Loucy (cell line): Measurements from ENCODE around the gene NAV2.

ENCODE experiments used
- H2AFZ ChIP-seq: fragments of 200-600 bp; sonication (generic); 2 replicates; pipeline ENCODE4 v1.6.0; 2016; ENCODE audit warnings: antibody characterized with exemption, mild to moderate bottlenecking, low read length, moderate library complexity
- H3F3A ChIP-seq: fragments of 200-600 bp; 2 replicates; pipeline ENCODE4 v1.6.0; 2016; ENCODE audit warnings: antibody characterized with exemption, low read depth, mild to moderate bottlenecking
- H3K27me3 ChIP-seq: fragments of 200-600 bp; sonication (generic); 2 replicates; pipeline ENCODE4 v1.6.1; 2014; ENCODE audit warnings: low read length, mild to moderate bottlenecking; ENCODE audit not compliant: insufficient read depth, poor library complexity, severe bottlenecking
- H3K36me3 ChIP-seq: fragments of 200-600 bp; sonication (generic); 2 replicates; pipeline ENCODE4 v1.6.1; 2016; ENCODE audit warnings: low read length; ENCODE audit not compliant: insufficient read depth
- H3K4me1 ChIP-seq: fragments of 200-600 bp; sonication (generic); 2 replicates; pipeline ENCODE4 v1.5.1; 2014; ENCODE audit warnings: low read length, mild to moderate bottlenecking; ENCODE audit not compliant: insufficient read depth, poor library complexity, severe bottlenecking
- H3K4me2 ChIP-seq: fragments of 200-600 bp; sonication (generic); 2 replicates; pipeline ENCODE4 v1.6.0; 2014; ENCODE audit warnings: antibody characterized with exemption, low read length, low read depth, mild to moderate bottlenecking; ENCODE audit not compliant: poor library complexity, severe bottlenecking
- H3K4me3 ChIP-seq: fragments of 200-600 bp; sonication (generic); 2 replicates; pipeline ENCODE4 v1.5.1; 2014; ENCODE audit warnings: low read length, mild to moderate bottlenecking, mixed read lengths; ENCODE audit not compliant: poor library complexity, severe bottlenecking
- H3K79me2 ChIP-seq: fragments of 200-600 bp; sonication (generic); 2 replicates; pipeline ENCODE4 v1.6.1; 2014; ENCODE audit warnings: low read length; ENCODE audit not compliant: insufficient read depth
- H3K9ac ChIP-seq: fragments of 200-600 bp; sonication (generic); 2 replicates; pipeline ENCODE4 v1.6.0; 2014; ENCODE audit warnings: mild to moderate bottlenecking, low read depth, low read length, moderate library complexity; ENCODE audit not compliant: poor library complexity, severe bottlenecking
- H3K9me2 ChIP-seq: fragments of 200-600 bp; sonication (generic); replicated peaks from 2 replicates; pipeline ENCODE4 v1.6.1; 2016; ENCODE audit warnings: low read depth, low read length, mixed read lengths
- H3K9me3 ChIP-seq: fragments of 200-600 bp; sonication (generic); 2 replicates; pipeline ENCODE4 v1.6.1; 2014; ENCODE audit warnings: mild to moderate bottlenecking, antibody characterized with exemption, low read length, low read depth; ENCODE audit not compliant: insufficient read depth
- H4K20me1 ChIP-seq: fragments of 200-600 bp; sonication (generic); 2 replicates; pipeline ENCODE4 v1.6.0; 2014; ENCODE audit warnings: antibody characterized with exemption, low read length, mild to moderate bottlenecking; ENCODE audit not compliant: insufficient read depth, poor library complexity, severe bottlenecking
- EZH2phosphoT487 ChIP-seq: fragments of 200-600 bp; IDR thresholded peaks from 2 replicates; pipeline ENCODE4 v1.6.1; 2018; ENCODE audit warnings: antibody characterized with exemption, mild to moderate bottlenecking, moderate library complexity, borderline replicate concordance
- TF ChIP-seq, protein P1 (sequence below): fragments of 200-600 bp; sonication (generic); conservative IDR thresholded peaks from 2 replicates; pipeline ENCODE4 v1.5.1; 2014; ENCODE audit warnings: mild to moderate bottlenecking, antibody characterized with exemption, low read length

Gene NAV2

DNA sequence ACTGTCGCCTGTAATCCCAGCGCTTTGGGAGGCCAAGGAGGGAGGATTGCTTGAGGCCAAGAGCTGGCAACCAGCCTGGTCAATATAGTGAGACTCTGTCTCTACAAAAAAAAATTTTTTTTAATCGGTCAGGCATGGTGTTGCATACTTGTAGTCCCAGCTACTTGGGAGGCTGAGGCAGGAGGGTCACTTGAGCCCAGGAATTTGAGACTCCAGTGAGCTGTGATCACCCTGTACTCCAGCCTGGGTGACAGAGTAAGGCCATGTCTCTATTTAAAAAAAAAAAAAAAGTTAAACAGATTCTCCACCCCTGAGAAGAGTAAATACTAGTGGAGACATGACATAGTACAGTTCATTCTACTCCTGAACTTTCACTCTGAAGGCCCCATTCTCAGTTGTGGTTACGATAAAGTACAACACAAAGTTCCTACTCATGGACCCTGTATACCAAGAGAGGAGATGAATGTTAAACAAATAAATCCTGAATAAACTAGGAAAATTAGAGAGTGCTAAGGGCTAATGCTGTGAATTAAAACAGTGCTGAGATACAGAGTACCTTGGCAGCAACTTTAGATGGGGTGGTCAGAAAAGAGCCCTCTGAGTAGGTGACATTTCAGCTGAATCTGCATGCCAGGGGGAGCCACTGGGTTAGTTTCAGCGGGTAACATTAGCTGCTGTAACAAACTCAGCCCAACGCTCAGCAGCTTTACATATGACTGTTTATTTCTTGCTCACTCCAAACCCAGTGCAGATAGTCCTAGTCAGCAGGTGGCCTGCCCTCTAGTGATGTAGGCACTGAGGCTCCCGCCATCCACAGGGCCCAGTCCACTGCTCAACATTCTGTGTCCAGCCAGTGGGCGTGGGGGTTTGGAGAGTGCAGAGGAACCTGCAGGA, 372.5 kb downstream of the NAV2 start:
- H3K27me3 ChIP-seq, result no peaks in the 10 kb centered on the region
- no peak overlapping the region for H3K4me3 ChIP-seq
- H3K4me1 ChIP-seq, result peaks cover 5% of the 10 kb centered on the region
- no peaks in the 10 kb centered on the region for H3K36me3 ChIP-seq
- H3K9ac ChIP-seq, result no peak overlapping the region
- H3K4me2 ChIP-seq, result no peak overlapping the region
- no peak overlapping the region for H2AFZ ChIP-seq
- H3K79me2 ChIP-seq, result no peaks in the 10 kb centered on the region
- H3K9me2 ChIP-seq, result no peaks in the 10 kb centered on the region
- no peaks in the 10 kb centered on the region for H3K9me3 ChIP-seq
- no peaks in the 10 kb centered on the region for H4K20me1 ChIP-seq
- no peaks in the 10 kb centered on the region for H3F3A ChIP-seq
- no peak for TF ChIP-seq EZH2phosphoT487
- TF ChIP-seq, protein P1, sequence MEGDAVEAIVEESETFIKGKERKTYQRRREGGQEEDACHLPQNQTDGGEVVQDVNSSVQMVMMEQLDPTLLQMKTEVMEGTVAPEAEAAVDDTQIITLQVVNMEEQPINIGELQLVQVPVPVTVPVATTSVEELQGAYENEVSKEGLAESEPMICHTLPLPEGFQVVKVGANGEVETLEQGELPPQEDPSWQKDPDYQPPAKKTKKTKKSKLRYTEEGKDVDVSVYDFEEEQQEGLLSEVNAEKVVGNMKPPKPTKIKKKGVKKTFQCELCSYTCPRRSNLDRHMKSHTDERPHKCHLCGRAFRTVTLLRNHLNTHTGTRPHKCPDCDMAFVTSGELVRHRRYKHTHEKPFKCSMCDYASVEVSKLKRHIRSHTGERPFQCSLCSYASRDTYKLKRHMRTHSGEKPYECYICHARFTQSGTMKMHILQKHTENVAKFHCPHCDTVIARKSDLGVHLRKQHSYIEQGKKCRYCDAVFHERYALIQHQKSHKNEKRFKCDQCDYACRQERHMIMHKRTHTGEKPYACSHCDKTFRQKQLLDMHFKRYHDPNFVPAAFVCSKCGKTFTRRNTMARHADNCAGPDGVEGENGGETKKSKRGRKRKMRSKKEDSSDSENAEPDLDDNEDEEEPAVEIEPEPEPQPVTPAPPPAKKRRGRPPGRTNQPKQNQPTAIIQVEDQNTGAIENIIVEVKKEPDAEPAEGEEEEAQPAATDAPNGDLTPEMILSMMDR, result no peak

DNA sequence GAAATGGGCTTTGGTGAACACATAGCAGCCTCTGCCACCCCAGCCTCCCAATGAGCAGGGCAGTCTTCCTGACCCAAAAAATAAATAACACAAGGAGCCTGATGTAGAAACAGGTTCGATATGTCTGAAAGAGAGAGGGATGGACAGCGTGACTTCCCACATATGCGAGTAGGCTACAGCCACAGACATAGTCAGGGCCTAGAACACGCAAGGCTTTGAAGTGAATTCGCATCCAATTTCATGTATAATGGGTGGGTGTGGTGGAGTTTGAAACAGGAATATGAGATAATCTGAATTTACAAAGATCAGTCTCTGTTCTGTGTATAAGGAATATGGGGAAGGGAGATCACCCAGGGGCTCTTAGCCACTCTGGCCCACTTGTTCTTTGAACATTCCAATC, 373.3 kb downstream of the NAV2 start:
- Histone ChIP-seq H3K4me3 (no peak overlapping the region), H3K9me2 (no peaks in the 10 kb centered on the region), H4K20me1 (no peaks in the 10 kb centered on the region), H3K79me2 (no peaks in the 10 kb centered on the region), H3K36me3 (no peaks in the 10 kb centered on the region), H3K27me3 (no peaks in the 10 kb centered on the region), H3K4me1 (peaks cover 5% of the 10 kb centered on the region), H2AFZ (no peak overlapping the region), H3K9ac (no peak overlapping the region), H3F3A (no peaks in the 10 kb centered on the region), H3K4me2 (no peak overlapping the region), H3K9me3 (no peaks in the 10 kb centered on the region)
- TF ChIP-seq, protein P1, result no peak
- no peak for TF ChIP-seq EZH2phosphoT487

DNA sequence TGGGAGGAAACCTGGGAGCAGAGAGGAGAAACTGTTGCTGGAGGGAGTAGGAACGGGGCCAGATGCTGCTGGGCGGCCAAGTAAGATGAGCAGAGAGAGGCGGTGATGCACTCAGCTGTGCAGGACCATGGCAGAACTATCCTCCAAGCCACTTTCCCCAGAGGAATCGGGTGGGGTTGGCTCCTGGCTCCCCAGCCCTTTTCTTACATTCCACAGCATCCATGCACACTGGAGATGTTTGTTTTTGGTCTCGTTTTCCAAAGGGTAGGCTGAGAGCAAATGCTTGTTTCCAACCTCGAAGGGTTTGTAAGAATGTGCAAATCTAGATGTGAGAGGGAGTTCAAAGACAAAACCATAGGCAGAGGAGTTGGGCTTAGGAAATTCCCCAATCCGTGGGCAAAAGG, 374.5 kb downstream of the NAV2 start:
- Histone ChIP-seq H3K36me3 (no peaks in the 10 kb centered on the region), H3F3A (no peaks in the 10 kb centered on the region), H3K9me3 (no peaks in the 10 kb centered on the region), H3K9ac (no peak overlapping the region), H3K4me1 (peaks cover 5% of the 10 kb centered on the region), H4K20me1 (no peaks in the 10 kb centered on the region), H3K79me2 (no peaks in the 10 kb centered on the region), H3K4me3 (no peak overlapping the region), H2AFZ (no peak overlapping the region), H3K4me2 (no peak overlapping the region), H3K9me2 (no peaks in the 10 kb centered on the region), H3K27me3 (no peaks in the 10 kb centered on the region)
- no peak for TF ChIP-seq EZH2phosphoT487
- TF ChIP-seq, protein P1, result no peak
